ENCODE data around the gene KLF9. TPM values are rescaled to one million over a fixed set of nuclear protein-coding genes. Genes with fewer than 3 reads are reported as not detected.

Gene KLF9
- total RNA-seq, 4 donors from 2014 or later: 71.5 to 198 (median 104) TPM

GRCh38 chr9:70452365-70452764, 37.9 kb upstream of the KLF9 start:
- intact Hi-C loops (cut with DNase I; ENCODE audit: low total_unique reads): no loop called here
- H3K4me3 ChIP-seq (ENCODE audit: low read depth, poor library complexity, severe bottlenecking): no peak overlapping the region
- DNase-seq (ENCODE audit: low spot score in 2 of 2): no peak
- TF ChIP-seq POLR2A (IDR thresholded peaks at IDR 0.05) (no peak), CTCF (IDR thresholded peaks at IDR 0.05) (no peak)
- WGBS, 2 donors: 91 to 98% methylated on average over 3 of the region's 3 CpGs

GRCh38 chr9:70451765-70452164, 37.3 kb upstream of the KLF9 start:
- WGBS, 2 donors: 88 to 90% methylated on average over 5 of the region's 5 CpGs
- TF ChIP-seq CTCF (IDR thresholded peaks at IDR 0.05) (no peak), POLR2A (IDR thresholded peaks at IDR 0.05) (no peak)
- intact Hi-C loops (cut with DNase I; ENCODE audit: low total_unique reads): no loop called here
- no peak overlapping the region for H3K4me3 ChIP-seq (ENCODE audit: low read depth, poor library complexity, severe bottlenecking)
- DNase-seq (ENCODE audit: low spot score in 2 of 2): no peak

- no peak for DNase-seq (ENCODE audit: low spot score in 2 of 2)
- no peak overlapping the region for H3K4me3 ChIP-seq (ENCODE audit: low read depth, poor library complexity, severe bottlenecking)
- intact Hi-C loops (cut with DNase I; ENCODE audit: low total_unique reads): no loop called here
- TF ChIP-seq CTCF (IDR thresholded peaks at IDR 0.05): no peak
- TF ChIP-seq POLR2A (IDR thresholded peaks at IDR 0.05): no peak
- WGBS, 2 donors: 86 to 87% methylated on average over 5 of the region's 5 CpGs
These were observed 36.3 kb upstream of the KLF9 start for GRCh38 chr9:70450738-70451137.

GRCh38 chr9:70449461-70449860, 35.0 kb upstream of the KLF9 start:
- intact Hi-C loops (cut with DNase I; ENCODE audit: low total_unique reads): no loop called here
- 73 to 80% methylated on average over 2 of the region's 2 CpGs for WGBS, 2 donors
- no peak overlapping the region for H3K4me3 ChIP-seq (ENCODE audit: low read depth, poor library complexity, severe bottlenecking)
- no peak for DNase-seq (ENCODE audit: low spot score in 2 of 2)
- TF ChIP-seq POLR2A (IDR thresholded peaks at IDR 0.05): no peak
- no peak for TF ChIP-seq CTCF (IDR thresholded peaks at IDR 0.05)

- intact Hi-C loops (cut with DNase I; ENCODE audit: low total_unique reads): no loop called here
- no peak overlapping the region for H3K4me3 ChIP-seq (ENCODE audit: low read depth, poor library complexity, severe bottlenecking)
- no peak for TF ChIP-seq CTCF (IDR thresholded peaks at IDR 0.05)
- TF ChIP-seq POLR2A (IDR thresholded peaks at IDR 0.05): no peak
- DNase-seq (ENCODE audit: low spot score in 2 of 2): no peak
- WGBS, 2 donors: 75 to 100% methylated on average over 1 of the region's 1 CpG
These were observed 34.5 kb upstream of the KLF9 start for GRCh38 chr9:70448919-70449318.

GRCh38 chr9:70444904-70445303, 30.4 kb upstream of the KLF9 start:
- no peak overlapping the region for H3K4me3 ChIP-seq (ENCODE audit: low read depth, poor library complexity, severe bottlenecking)
- WGBS, 2 donors: 88% methylated on average over 1 of the region's 1 CpG
- intact Hi-C loops (cut with DNase I; ENCODE audit: low total_unique reads): no loop called here
- no peak for TF ChIP-seq POLR2A (IDR thresholded peaks at IDR 0.05)
- TF ChIP-seq CTCF (IDR thresholded peaks at IDR 0.05): no peak
- no peak for DNase-seq (ENCODE audit: low spot score in 2 of 2)

All from lower leg skin (tissue), 4 donors.